HepG2 (cell line): ENCODE data around the gene PLCL1. TPM values are rescaled to one million over a fixed set of nuclear protein-coding genes. Genes with fewer than 3 reads are reported as not detected.

Experiments
- ATAC-seq: fragments of 200-7000 bp; cut with Tn5 transposase; 3 replicates; pipeline ENCODE4 v1.9.1; 2020; ENCODE audit warnings: mild to moderate bottlenecking, moderate library complexity
- Bru-seq: library from RNA; stranded (reverse); fragments of 400-500 nt; gene quantifications from one replicate; lab custom pipeline; 2021; lab: Mats Ljungman, UMichigan
- BruChase-seq, 2 experiments: library from RNA; stranded (reverse); fragments of 400-500 nt; gene quantifications; one replicate each; lab custom pipeline; 2021; lab: Mats Ljungman, UMichigan
- BruUV-seq: library from RNA; stranded (reverse); fragments of 400-500 nt; replicated peaks from 2 replicates; lab custom pipeline; 2021; lab: Mats Ljungman, UMichigan
- CTCF ChIA-PET: fragments of 300-600 bp; formaldehyde crosslinking; extraction: SDS; loops from one replicate; lab custom pipeline; 2021; ENCODE audit warnings: low total read pairs, inconsistent platforms, low intra/inter-chr PET ratio; lab: Yijun Ruan, JAX
- POLR2A ChIA-PET: fragments of 350-600 bp; sonication (Branson Sonifier 250); formaldehyde crosslinking; loops from one replicate; lab custom pipeline; 2020; ENCODE audit warnings: antibody characterized with exemption, inconsistent platforms; lab: Yijun Ruan, JAX
- DNase-seq: peaks from one replicate; pipeline ENCODE4 v3.0.0-alpha.2; 2015; ENCODE audit warnings: low spot score
- FAIRE-seq: peaks from 3 replicates; lab custom pipeline; 2011; peaks lifted over from hg19 to GRCh38; lab: Jason Lieb, UNC
- H2AFZ ChIP-seq: one replicate; pipeline ENCODE4 v1.6.1; 2011; ENCODE audit warnings: low read length, inconsistent platforms
- H3K27ac ChIP-seq: fragments of 300-600 bp; 3 replicates; pipeline ENCODE4 v1.8.0; 2011; ENCODE audit warnings: mixed run types, mild to moderate bottlenecking, mixed read lengths, low read length, inconsistent platforms; ENCODE audit not compliant: insufficient read depth; ENCODE audit errors: extremely low read length
- H3K27me3 ChIP-seq, 2 experiments: fragments of 200-600 bp in 1 of 2; 2 replicates in 1 of 2; 3 replicates in 1 of 2; pipeline versions ENCODE4 v1.6.0 to v1.8.0; 2011; ENCODE audit warnings: low read length in 2 of 2, mild to moderate bottlenecking in 2 of 2, moderate library complexity in 2 of 2, inconsistent platforms in 1 of 2; ENCODE audit not compliant: insufficient read depth in 2 of 2, control insufficient read depth in 1 of 2
- H3K36me3 ChIP-seq, 2 experiments: fragments of 200-600 bp in 1 of 2; replicated peaks in 1 of 2; 2 replicates in 1 of 2; 3 replicates in 1 of 2; pipeline versions ENCODE4 v1.5.1 to v1.8.0; 2011; ENCODE audit warnings: low read length in 2 of 2, inconsistent platforms in 1 of 2; ENCODE audit not compliant: insufficient read depth in 2 of 2, control insufficient read depth in 1 of 2
- H3K4me1 ChIP-seq: 2 replicates; pipeline ENCODE4 v1.5.1; 2012; ENCODE audit warnings: low read length, inconsistent platforms; ENCODE audit not compliant: insufficient read depth
- H3K4me2 ChIP-seq: 2 replicates; pipeline ENCODE4 v1.6.0; 2011; ENCODE audit warnings: low read depth, low read length, inconsistent platforms
- H3K4me3 ChIP-seq, 3 experiments: fragments of 200-600 bp in 1 of 3; sonication (generic), shearing (Covaris generic) in 1 of 3; replicated peaks in 1 of 3; 2 replicates each; pipeline ENCODE4 v1.5.1; 2011 to 2016; ENCODE audit warnings: low read length in 3 of 3, inconsistent platforms in 2 of 3, low read depth in 2 of 3, mild to moderate bottlenecking in 2 of 3, control low read depth in 1 of 3, mixed read lengths in 1 of 3; ENCODE audit not compliant: insufficient read depth in 1 of 3
- H3K79me2 ChIP-seq: one replicate; pipeline ENCODE4 v1.6.1; 2011; ENCODE audit warnings: low read length, inconsistent platforms; ENCODE audit not compliant: insufficient read depth
- H3K9ac ChIP-seq: 2 replicates; pipeline ENCODE4 v1.6.0; 2011; ENCODE audit warnings: mild to moderate bottlenecking, low read depth, low read length, inconsistent platforms; ENCODE audit not compliant: insufficient read depth
- H3K9me3 ChIP-seq: 2 replicates; pipeline ENCODE4 v1.5.1; 2012; ENCODE audit warnings: mild to moderate bottlenecking, low read length
- H4K20me1 ChIP-seq: 2 replicates; pipeline ENCODE4 v1.6.0; 2011; ENCODE audit warnings: inconsistent platforms, mild to moderate bottlenecking, low read length, moderate library complexity; ENCODE audit not compliant: insufficient read depth
- ELF1 ChIP-seq: sonication (generic); formaldehyde crosslinking; IDR thresholded peaks from 2 replicates; pipeline ENCODE4 v1.4.0; 2020; ENCODE audit warnings: missing genetic modification reagents
- MEF2D ChIP-seq: sonication (generic); formaldehyde crosslinking; IDR thresholded peaks from 2 replicates; pipeline ENCODE4 v1.5.1; 2020; ENCODE audit warnings: mild to moderate bottlenecking, missing genetic modification reagents
- NFYC ChIP-seq: IDR thresholded peaks from 2 replicates; pipeline ENCODE4 v1.6.1; 2016; ENCODE audit warnings: missing genetic modification reagents, missing compliant biosample characterization
- ZNF337 ChIP-seq: sonication (generic); formaldehyde crosslinking; IDR thresholded peaks from 2 replicates; pipeline ENCODE4 v1.5.1; 2020; ENCODE audit warnings: missing genetic modification reagents, low read depth, mild to moderate bottlenecking, borderline replicate concordance
- ZNF746 ChIP-seq: sonication (generic); formaldehyde crosslinking; IDR thresholded peaks from 2 replicates; pipeline ENCODE4 v1.8.0; 2022; ENCODE audit warnings: mild to moderate bottlenecking, missing genetic modification reagents
- ZNF790 ChIP-seq: sonication (generic); formaldehyde crosslinking; IDR thresholded peaks from 2 replicates; pipeline ENCODE4 v1.8.0; 2022; ENCODE audit warnings: missing genetic modification reagents, mild to moderate bottlenecking, borderline replicate concordance
- ZNF83 ChIP-seq: sonication (generic); formaldehyde crosslinking; IDR thresholded peaks from 2 replicates; pipeline ENCODE4 v1.4.0; 2020; ENCODE audit warnings: missing genetic modification reagents, mild to moderate bottlenecking, borderline replicate concordance
- WGBS: methylation state at CpG from one replicate; pipeline ENCODE4 v1.1.6; 2017; ENCODE audit warnings: low lambda C conversion rate; 5-methylcytosine and 5-hydroxymethylcytosine counted together
- in situ Hi-C: cut with HindIII; loops from 2 replicates; pipeline ENCODE4 v1.10.0; 2017; ENCODE audit warnings: low pct_unique_long_range_greater_than_20kb; ENCODE audit not compliant: extremely low pct_ligation_motif_present
- intact Hi-C: fragments of 100-400 bp; cut with micrococcal nuclease; formaldehyde crosslinking; loops from one replicate; pipeline ENCODE4 v1.10.0; 2022; ENCODE audit not compliant: unreplicated experiment
- long read RNA-seq, 2 experiments: library from RNA in 1 of 2; library from polyadenylated mRNA in 1 of 2; stranded (forward) in 1 of 2; unstranded in 1 of 2; transcript quantifications; one replicate each; pipeline ENCODE4 v2.0.0, GENCODE V29; 2019 to 2022
- polyA minus RNA-seq, 3 experiments: library from RNA; depleted of rRNA, polyadenylated mRNA; stranded (reverse); fragments of >200 nt; gene quantifications; 2 replicates each; pipeline ENCODE4 v1.2.3, GENCODE V29; 2011; ENCODE audit warnings: low replicate concordance in 1 of 3
- polyA plus RNA-seq, 8 experiments: library from polyadenylated mRNA; depleted of rRNA in 3 of 8; stranded (reverse) in 7 of 8; unstranded in 1 of 8; fragments of >200 nt; fragmentation: Illumina TruSeq in 4 of 8; extraction: Trizol in 4 of 8; gene quantifications; 2 replicates each; pipeline versions ENCODE4 v1.2.1 to v1.2.3, GENCODE V29; 2011 to 2016; ENCODE audit warnings: low read depth in 4 of 8, missing spikeins in 1 of 8, mixed read lengths in 1 of 8; ENCODE audit not compliant: insufficient read depth in 1 of 8
- total RNA-seq, 5 experiments: library from RNA; depleted of rRNA; stranded (reverse); fragments of >200 nt; fragmentation: Illumina TruSeq; extraction: Trizol; gene quantifications; 2 replicates each; pipeline ENCODE4 v1.2.3, GENCODE V29; 2016; ENCODE audit warnings: low read depth in 1 of 5
- TF ChIP-seq, protein P1 (sequence below): sonication (generic); formaldehyde crosslinking; conservative IDR thresholded peaks from 2 replicates; pipeline ENCODE4 v1.4.0; 2020; ENCODE audit warnings: missing genetic modification reagents
- TF ChIP-seq, protein P2 (sequence below): sonication (generic); formaldehyde crosslinking; conservative IDR thresholded peaks from 2 replicates; pipeline ENCODE4 v1.4.0; 2020; ENCODE audit warnings: missing genetic modification reagents
- TF ChIP-seq, protein P3 (sequence below): sonication (generic); formaldehyde crosslinking; IDR thresholded peaks from 2 replicates; pipeline ENCODE4 v1.9.0; 2021; ENCODE audit warnings: missing genetic modification reagents, mild to moderate bottlenecking, borderline replicate concordance

The PLCL1 gene
- total RNA-seq (2016; rRNA removed; fragmentation: Illumina TruSeq; extraction: Trizol) (not detected in 2 replicates), polyA plus RNA-seq (2011; rRNA removed) (not detected in 2 replicates), polyA minus RNA-seq (2011; rRNA and poly(A)+ RNA removed; ENCODE audit: low replicate concordance) (0.06 and 0.28 TPM in 2 replicates), Bru-seq, nascent RNA (percentile 8 among the genes with signal in this experiment), BruChase-seq, experiment 1, labeled RNA remaining after a 6-hour chase (percentile 10 among the genes with signal in this experiment), BruChase-seq, experiment 2, labeled RNA remaining after a 2-hour chase (percentile 10 among the genes with signal in this experiment)
- not detected in 2 replicates for total RNA-seq (2016; cell fraction: cytosol; rRNA removed; fragmentation: Illumina TruSeq; extraction: Trizol; ENCODE audit: low read depth)
- not detected in 2 replicates for total RNA-seq (2016; cell fraction: insoluble cytoplasmic fraction; rRNA removed; fragmentation: Illumina TruSeq; extraction: Trizol)
- total RNA-seq (2016; cell fraction: membrane; rRNA removed; fragmentation: Illumina TruSeq; extraction: Trizol), result not detected in 2 replicates
- not detected in 2 replicates for total RNA-seq (2016; cell fraction: nucleus; rRNA removed; fragmentation: Illumina TruSeq; extraction: Trizol)
- not detected in 2 replicates for polyA plus RNA-seq (2011; cell fraction: cytosol; rRNA removed)
- polyA plus RNA-seq (2011; cell fraction: nucleus; rRNA removed), result not detected in 2 replicates
- not detected in 2 replicates for polyA plus RNA-seq (2012)
- polyA plus RNA-seq (2016; cell fraction: cytosol; fragmentation: Illumina TruSeq; extraction: Trizol; ENCODE audit: low read depth), result not detected in 2 replicates
- not detected in 2 replicates for polyA plus RNA-seq (2016; cell fraction: insoluble cytoplasmic fraction; fragmentation: Illumina TruSeq; extraction: Trizol; ENCODE audit: low read depth)
- polyA plus RNA-seq (2016; cell fraction: membrane; fragmentation: Illumina TruSeq; extraction: Trizol; ENCODE audit: low read depth), result not detected in 2 replicates
- polyA plus RNA-seq (2016; cell fraction: nucleus; fragmentation: Illumina TruSeq; extraction: Trizol; ENCODE audit: insufficient read depth, low read depth), result not detected in 2 replicates
- polyA minus RNA-seq (2011; cell fraction: cytosol; rRNA and poly(A)+ RNA removed), result not detected in 2 replicates
- not detected in 2 replicates for polyA minus RNA-seq (2011; cell fraction: nucleus; rRNA and poly(A)+ RNA removed)
- long read RNA-seq, experiment 1, result 0 reads
- long read RNA-seq, experiment 2, result 0 reads

DNA sequence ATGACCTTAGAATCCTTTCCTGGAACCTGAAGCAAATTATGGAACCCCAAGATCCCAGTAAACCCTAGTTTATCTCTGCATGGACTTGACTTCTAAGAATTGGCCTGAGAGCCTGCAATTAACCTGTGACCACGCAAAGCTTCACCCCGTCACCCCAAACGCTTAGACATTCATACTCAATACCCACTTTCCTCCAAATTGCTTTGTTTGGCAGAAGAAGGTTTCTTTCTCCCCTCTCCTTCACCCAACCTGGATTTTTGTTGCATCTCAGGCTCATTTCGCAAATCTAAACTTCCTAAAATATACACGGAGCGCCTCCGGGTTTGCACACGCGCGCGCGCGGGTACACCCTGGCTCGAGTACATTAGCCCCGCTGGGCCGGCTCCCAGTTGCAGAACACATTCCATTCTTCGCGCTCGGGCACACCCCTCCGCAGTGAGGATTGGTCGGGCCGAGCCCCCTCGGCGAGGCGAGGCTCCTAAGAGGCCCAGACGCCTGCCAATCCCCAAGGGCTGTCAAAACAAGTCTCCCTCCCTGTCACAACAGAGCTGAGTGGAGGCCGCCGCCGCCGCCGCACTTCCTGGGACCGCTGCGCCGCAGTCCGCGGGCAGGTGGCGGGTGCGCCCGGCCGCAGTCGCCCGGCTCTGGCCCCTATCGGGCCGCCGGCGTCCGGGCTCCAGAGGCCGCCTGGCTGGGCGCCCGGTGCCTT lies at the start of gene PLCL1:
Gene PLCL1, plus strand, starts transcription at position 545 of the 709 bp plus-strand sequence.
- Histone ChIP-seq H3K36me3 (no peaks in the 10 kb centered on the region), H3K27me3 (peaks cover 6 to 44% of the 10 kb centered on the region in 2 experiments), H3K79me2 (no peaks in the 10 kb centered on the region), H3K9me3 (no peaks in the 10 kb centered on the region), H4K20me1 (no peaks in the 10 kb centered on the region), H3K4me1 (peaks cover 10% of the 10 kb centered on the region), H3K4me3 (peak within 1 kb of the TSS; percentile 61 to 70 (median 65)), H3K9ac (no peak within 1 kb of the TSS), H3K4me2 (peak within 1 kb of the TSS; percentile 67), H3K27ac (no peak within 1 kb of the TSS), H2AFZ (no peak within 1 kb of the TSS)
- FAIRE-seq (no peak), DNase-seq (peak; percentile 89), ATAC-seq (peak; percentile 100)
- CTCF ChIA-PET, result interaction anchor here (1.9 to 3.6 kb wide), 4 partner anchors 9 to 492 kb away, joined by 16 to 36 read pairs (median 18); no protein-coding TSS in a partner anchor
- 2% methylated on average over 38 of the region's 50 CpGs for WGBS
- intact Hi-C loops (no loop called here), in situ Hi-C loops (loop anchor here (5.0 kb wide), 3 partner anchors 248 to 493 kb away; no protein-coding TSS in a partner anchor)
- POLR2A ChIA-PET, result interaction anchor here (1.0 kb wide), 1 partner anchor 9 kb away, joined by 4 read pairs; no protein-coding TSS in a partner anchor
- BruUV-seq, result no TSS peak
- TF ChIP-seq, protein P1, sequence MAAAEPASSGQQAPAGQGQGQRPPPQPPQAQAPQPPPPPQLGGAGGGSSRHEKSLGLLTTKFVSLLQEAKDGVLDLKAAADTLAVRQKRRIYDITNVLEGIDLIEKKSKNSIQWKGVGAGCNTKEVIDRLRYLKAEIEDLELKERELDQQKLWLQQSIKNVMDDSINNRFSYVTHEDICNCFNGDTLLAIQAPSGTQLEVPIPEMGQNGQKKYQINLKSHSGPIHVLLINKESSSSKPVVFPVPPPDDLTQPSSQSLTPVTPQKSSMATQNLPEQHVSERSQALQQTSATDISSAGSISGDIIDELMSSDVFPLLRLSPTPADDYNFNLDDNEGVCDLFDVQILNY (CRISPR knock-in tag), result no peak
- no peak for TF ChIP-seq ZNF790 (CRISPR knock-in tag)
- no peak for TF ChIP-seq ZNF746 (CRISPR knock-in tag)
- no peak for TF ChIP-seq MEF2D
- TF ChIP-seq, protein P2, sequence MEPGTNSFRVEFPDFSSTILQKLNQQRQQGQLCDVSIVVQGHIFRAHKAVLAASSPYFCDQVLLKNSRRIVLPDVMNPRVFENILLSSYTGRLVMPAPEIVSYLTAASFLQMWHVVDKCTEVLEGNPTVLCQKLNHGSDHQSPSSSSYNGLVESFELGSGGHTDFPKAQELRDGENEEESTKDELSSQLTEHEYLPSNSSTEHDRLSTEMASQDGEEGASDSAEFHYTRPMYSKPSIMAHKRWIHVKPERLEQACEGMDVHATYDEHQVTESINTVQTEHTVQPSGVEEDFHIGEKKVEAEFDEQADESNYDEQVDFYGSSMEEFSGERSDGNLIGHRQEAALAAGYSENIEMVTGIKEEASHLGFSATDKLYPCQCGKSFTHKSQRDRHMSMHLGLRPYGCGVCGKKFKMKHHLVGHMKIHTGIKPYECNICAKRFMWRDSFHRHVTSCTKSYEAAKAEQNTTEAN (CRISPR knock-in tag), result no peak
- TF ChIP-seq, protein P3, sequence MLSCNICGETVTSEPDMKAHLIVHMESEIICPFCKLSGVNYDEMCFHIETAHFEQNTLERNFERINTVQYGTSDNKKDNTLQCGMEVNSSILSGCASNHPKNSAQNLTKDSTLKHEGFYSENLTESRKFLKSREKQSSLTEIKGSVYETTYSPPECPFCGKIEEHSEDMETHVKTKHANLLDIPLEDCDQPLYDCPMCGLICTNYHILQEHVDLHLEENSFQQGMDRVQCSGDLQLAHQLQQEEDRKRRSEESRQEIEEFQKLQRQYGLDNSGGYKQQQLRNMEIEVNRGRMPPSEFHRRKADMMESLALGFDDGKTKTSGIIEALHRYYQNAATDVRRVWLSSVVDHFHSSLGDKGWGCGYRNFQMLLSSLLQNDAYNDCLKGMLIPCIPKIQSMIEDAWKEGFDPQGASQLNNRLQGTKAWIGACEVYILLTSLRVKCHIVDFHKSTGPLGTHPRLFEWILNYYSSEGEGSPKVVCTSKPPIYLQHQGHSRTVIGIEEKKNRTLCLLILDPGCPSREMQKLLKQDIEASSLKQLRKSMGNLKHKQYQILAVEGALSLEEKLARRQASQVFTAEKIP, result no peak
- TF ChIP-seq ZNF337 (CRISPR knock-in tag), result no peak
- peak; percentile 94 for TF ChIP-seq NFYC (CRISPR knock-in tag)
- TF ChIP-seq ELF1 (CRISPR knock-in tag), result 0 out of 2 replicates have a peak, but pooled peaks have one; percentile 15
- no peak for TF ChIP-seq ZNF83
